ENCODE results near the gene SLC2A13. TPM values are rescaled to one million over a fixed set of nuclear protein-coding genes. Genes with fewer than 3 reads are reported as not detected.
"Not testable (repeated sequence)": the region's sequence is repeated elsewhere in the genome, so short reads cannot be mapped to it uniquely, and the experiment has no call there.

Gene SLC2A13
- total RNA-seq, 1 experiment from 2014 or later: 0.66 TPM

DNA sequence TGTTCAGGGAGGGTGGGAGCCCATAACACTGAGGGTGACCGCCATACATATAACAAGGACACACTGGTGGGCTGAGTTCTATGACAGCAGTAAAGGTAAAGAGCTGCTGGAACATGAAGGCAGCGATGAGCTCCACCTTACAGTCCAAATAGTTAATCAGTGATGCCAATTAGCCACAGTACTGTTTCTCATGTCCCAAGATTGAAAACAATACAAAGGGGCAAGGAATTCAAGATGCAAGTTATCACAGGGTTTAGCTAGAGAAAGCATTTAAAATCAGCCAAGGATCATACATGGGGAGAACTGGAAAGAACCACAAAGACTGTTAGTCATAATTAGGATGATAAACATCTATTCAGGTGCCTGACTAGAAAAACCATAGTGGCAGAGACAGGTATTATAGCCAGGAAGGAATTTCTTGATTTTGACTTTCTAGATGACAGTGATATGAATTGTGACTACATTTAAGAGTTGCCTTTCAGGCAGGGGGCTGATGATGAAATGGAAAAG, 221.2 kb downstream of the SLC2A13 start:
- Histone ChIP-seq H3K9me3 (no peaks in the 10 kb centered on the region), H3K27me3 (no peaks in the 10 kb centered on the region), H3K4me3 (no peak overlapping the region), H3K36me3 (no peaks in the 10 kb centered on the region)
- no peak for DNase-seq

DNA sequence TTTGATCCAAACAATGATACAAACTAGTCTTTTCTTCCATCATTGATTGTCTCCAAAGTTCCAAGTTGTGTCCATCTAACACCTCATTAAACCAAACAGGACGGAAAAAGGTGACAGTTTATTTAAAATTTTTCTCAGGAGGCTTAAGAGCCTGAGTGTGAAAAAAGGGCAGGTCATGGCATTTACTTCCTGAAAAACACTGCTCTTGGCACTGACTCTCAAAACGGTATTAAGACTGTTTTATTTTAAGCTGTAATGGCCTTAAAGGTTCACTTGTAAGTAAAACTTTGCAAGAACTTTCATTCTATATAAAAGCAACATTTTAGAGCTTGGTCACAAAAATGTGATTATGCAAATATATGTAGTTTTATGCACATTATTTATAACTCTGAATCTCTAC, 222.5 kb downstream of the SLC2A13 start:
- H3K36me3 ChIP-seq: no peaks in the 10 kb centered on the region
- DNase-seq: no peak
- no peak overlapping the region for H3K4me3 ChIP-seq
- no peaks in the 10 kb centered on the region for H3K9me3 ChIP-seq
- no peaks in the 10 kb centered on the region for H3K27me3 ChIP-seq

DNA sequence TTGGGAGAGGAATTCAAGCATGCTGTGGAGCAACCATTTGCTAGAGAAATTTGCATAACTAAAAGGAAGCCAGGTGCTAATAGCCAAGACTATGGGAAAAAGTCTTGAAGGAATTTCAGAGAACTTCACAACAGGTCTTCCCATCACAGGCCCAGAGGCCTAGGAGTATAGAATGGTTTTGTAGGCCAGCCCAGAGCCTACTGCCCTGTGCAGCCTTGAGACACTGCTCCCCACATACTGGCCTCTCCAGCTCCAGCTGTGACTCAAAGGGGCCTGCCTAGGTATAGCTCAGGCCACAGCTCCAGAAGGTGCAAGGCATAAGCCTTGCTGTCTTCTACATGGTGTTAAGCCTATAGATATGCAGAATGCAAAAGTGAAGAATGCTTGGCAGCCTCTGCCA, 227.1 kb downstream of the SLC2A13 start:
- no peak for DNase-seq
- H3K36me3 ChIP-seq: no peaks in the 10 kb centered on the region
- no peak overlapping the region for H3K4me3 ChIP-seq
- H3K9me3 ChIP-seq: no peaks in the 10 kb centered on the region
- no peaks in the 10 kb centered on the region for H3K27me3 ChIP-seq

DNA sequence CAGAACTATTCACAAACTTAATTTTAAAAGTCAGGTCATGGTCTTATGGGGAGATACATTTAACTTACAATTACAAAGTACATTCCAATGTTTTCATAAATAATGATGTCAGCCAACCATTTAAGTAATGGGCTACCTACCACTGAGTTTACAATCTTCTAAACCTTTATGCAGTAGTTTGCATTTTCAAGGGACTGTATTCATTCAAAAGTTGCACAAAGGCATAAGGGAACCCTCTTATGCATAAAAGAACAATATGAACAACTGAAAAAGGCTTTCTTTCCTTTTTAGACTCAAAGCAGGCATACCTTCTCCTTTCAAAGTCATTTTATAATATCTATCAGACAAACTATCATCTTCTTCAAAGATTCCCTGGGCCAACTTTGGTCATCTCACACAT, 230.2 kb downstream of the SLC2A13 start:
- no peak for DNase-seq
- H3K27me3 ChIP-seq: no peaks in the 10 kb centered on the region
- no peaks in the 10 kb centered on the region for H3K36me3 ChIP-seq
- no peaks in the 10 kb centered on the region for H3K9me3 ChIP-seq
- no peak overlapping the region for H3K4me3 ChIP-seq

DNA sequence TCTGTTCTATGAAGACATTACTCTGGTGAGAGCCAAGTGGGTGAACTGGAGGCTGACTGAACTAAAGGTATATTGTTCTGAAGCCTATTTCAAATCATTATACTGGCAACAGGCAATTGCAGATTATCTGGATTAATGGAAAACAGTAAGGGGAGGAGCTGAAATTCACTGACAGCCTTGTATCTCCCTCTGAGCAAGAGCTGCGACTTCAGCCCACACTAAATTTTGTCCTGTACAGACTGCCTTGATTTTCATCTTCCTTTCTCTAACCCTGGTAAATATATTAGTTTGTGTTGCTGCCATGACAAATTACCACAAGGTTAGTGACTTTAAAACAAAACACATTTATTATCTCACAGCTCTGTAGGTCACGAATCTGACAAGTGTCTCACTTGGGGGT, 231.1 kb downstream of the SLC2A13 start:
- H3K36me3 ChIP-seq: no peaks in the 10 kb centered on the region
- H3K9me3 ChIP-seq: no peaks in the 10 kb centered on the region
- no peak overlapping the region for H3K4me3 ChIP-seq
- no peaks in the 10 kb centered on the region for H3K27me3 ChIP-seq
- DNase-seq: no peak

DNA sequence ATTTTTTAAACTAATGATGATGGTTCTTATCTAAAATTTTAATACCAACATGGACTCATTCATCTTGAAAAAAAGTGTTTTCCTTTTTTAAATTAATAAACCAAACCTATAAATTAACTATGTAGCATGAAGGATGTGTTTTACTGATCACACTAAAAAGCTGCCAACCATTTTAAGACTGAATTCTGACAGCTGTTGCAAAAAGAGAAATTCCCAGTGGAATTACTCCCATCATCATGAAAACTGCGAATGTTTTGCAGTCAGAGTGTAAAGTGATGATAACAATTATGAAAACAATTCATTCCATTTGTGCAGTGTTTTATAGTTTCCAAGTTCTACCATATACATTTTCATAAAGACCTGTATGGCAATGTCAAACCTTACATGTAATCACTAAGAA, 232.8 kb downstream of the SLC2A13 start:
- H3K9me3 ChIP-seq: no peaks in the 10 kb centered on the region
- no peaks in the 10 kb centered on the region for H3K27me3 ChIP-seq
- no peaks in the 10 kb centered on the region for H3K36me3 ChIP-seq
- no peak overlapping the region for H3K4me3 ChIP-seq
- no peak for DNase-seq

DNA sequence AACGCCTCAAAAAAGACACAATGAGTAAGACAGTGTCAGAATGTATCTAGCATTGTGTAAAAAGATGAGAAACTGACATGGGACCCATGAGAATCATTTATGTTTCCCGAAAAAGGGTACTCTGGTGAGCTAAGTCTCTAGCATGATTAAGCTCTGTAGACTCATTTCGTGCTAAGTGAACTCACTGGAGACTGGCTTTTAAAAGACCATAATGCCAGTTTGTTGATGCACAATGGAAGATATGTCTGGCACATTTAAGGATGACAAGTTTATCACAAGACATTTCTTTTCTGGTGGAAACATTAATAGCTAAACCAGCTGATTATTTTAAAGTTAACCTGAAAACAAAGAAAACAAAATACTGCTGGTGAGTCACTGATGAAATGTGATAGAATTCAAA, 233.5 kb downstream of the SLC2A13 start:
- Histone ChIP-seq H3K27me3 (no peaks in the 10 kb centered on the region), H3K9me3 (no peaks in the 10 kb centered on the region), H3K36me3 (no peaks in the 10 kb centered on the region), H3K4me3 (no peak overlapping the region)
- DNase-seq: no peak

DNA sequence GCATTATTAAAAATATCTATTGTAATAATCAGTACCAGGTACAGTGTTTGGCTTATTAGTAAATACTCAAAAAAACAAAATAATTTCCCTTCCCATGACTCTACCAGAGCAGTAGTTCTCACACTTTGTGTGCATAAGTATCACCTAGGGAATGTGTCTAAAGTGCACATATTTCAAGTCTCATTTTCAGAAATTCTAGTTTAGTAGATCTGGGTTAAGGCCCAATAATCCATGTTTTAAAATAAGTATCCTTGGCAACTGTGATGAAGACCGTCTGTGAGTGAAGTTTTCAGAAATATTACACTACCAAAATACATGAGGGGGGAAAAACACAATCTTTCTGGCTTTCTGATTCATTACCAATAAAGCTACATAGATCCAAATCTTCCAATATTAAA, 237.6 kb downstream of the SLC2A13 start:
- no peaks in the 10 kb centered on the region for H3K36me3 ChIP-seq
- no peak overlapping the region for H3K4me3 ChIP-seq
- H3K9me3 ChIP-seq: no peaks in the 10 kb centered on the region
- DNase-seq: no peak
- no peaks in the 10 kb centered on the region for H3K27me3 ChIP-seq

DNA sequence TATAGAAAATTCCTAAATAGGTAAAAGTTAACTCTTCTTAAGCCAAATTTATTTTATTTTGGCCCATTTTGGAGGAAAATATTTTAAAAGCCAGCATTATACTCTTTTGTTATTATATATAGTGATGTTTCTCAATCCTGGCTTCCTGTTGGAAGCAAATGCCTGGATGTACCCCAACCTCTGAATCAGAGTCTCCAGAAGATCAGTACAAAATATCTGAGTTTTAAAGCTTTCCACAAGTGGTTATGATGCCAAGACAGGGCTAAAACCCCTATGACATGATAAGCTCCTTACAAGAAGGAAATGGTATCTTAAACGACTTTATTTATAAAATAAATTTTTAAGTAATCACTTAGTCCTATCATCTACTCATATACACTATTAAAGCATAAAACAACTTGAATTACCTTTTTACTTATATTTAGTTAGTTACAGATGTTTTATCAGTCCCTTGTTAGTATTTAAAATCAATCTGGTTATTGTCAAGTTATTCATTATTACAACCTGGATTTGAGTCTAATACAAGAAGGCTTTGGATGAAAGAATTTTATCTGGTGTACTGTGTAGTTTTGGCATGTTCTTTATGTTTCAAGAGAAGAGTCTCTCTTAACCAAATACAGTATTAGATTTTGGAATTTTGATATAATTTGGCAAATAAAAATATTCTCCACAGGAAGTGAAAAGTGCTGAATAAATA, 238.1 kb downstream of the SLC2A13 start:
- H3K4me3 ChIP-seq: no peak overlapping the region
- no peaks in the 10 kb centered on the region for H3K36me3 ChIP-seq
- H3K9me3 ChIP-seq: no peaks in the 10 kb centered on the region
- H3K27me3 ChIP-seq: no peaks in the 10 kb centered on the region
- no peak for DNase-seq

DNA sequence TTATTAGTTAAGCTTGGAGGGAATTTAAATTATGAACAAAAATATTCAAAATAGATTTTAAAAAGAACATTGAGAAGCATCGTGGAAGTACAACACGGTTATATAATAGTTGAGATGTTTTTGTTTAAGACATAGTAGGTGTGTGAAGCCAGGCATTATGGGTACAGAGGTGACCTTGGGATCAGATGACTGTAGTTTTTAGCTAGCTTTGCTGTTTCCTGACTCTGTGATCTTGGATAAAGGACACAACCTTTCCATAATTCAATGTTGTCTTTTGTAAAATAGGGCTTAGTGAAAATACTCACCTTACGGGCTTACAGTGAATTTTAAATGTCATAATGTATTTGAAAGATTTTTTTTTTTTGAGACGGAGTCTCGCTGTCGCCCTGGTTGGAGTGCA, 239.7 kb downstream of the SLC2A13 start:
- Histone ChIP-seq H3K9me3 (no peaks in the 10 kb centered on the region), H3K27me3 (no peaks in the 10 kb centered on the region), H3K36me3 (no peaks in the 10 kb centered on the region), H3K4me3 (no peak overlapping the region)
- no peak for DNase-seq

DNA sequence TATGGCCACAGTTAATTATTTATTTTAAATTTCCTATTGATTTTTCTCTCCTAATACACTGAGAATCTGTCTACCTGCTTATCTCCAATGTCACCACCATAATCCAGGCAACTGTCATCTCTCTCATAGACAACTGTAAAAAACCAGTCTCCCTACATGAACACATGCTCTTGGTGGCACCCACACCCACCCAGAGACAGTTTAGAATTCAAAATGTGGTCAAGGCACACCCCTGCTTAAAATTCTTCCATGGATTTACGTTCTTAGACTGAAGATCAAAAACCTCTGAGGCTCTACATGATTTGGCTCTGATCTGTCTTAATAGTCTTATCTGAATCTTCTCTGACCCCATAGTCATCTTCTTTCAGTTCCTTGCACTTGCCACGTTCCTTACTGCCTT, 245.2 kb downstream of the SLC2A13 start:
- H3K9me3 ChIP-seq: no peaks in the 10 kb centered on the region
- no peaks in the 10 kb centered on the region for H3K36me3 ChIP-seq
- DNase-seq: no peak
- H3K27me3 ChIP-seq: no peaks in the 10 kb centered on the region
- no peak overlapping the region for H3K4me3 ChIP-seq

DNA sequence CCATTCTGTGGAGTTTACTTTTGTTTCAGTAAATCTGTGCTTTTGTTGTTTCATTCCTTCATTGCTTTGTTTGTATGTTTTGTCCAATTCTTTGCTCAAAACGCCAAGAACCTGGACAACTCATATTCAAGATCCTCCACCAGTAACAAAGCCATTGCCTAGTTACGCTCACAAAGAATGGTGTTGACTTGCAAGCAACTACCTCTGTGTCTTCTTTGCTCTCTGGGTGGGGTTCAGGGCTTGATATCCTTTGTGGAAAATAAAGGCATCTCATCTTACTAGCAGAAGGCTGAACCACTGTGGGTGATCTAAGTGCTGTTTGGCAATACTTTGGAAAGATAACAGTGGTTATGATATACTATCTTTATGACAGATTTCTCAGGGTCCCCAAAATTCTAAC, 252.9 kb downstream of the SLC2A13 start:
- Histone ChIP-seq H3K27me3 (no peaks in the 10 kb centered on the region), H3K36me3 (no peaks in the 10 kb centered on the region), H3K4me3 (no peak overlapping the region), H3K9me3 (no peaks in the 10 kb centered on the region)
- DNase-seq: no peak

DNA sequence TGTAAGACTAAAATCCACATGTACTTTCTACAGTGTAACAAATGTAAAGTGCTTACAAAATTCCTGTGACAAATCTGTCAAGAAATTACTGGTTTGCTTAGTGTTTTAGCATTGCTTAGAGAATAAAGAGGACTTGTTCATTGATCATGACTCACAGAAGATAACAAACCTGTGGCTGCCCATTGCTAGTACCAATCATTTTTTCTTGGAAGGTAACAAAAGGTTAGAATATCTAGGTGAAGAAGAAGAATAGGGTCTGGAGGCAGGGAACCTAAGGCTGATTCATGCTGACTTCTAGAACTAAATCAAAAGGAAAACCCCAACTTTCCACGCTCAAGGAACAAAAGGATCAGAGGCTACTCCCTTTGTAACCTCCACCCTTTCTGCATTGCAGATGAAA, 253.5 kb downstream of the SLC2A13 start:
- no peaks in the 10 kb centered on the region for H3K36me3 ChIP-seq
- no peak for DNase-seq

DNA sequence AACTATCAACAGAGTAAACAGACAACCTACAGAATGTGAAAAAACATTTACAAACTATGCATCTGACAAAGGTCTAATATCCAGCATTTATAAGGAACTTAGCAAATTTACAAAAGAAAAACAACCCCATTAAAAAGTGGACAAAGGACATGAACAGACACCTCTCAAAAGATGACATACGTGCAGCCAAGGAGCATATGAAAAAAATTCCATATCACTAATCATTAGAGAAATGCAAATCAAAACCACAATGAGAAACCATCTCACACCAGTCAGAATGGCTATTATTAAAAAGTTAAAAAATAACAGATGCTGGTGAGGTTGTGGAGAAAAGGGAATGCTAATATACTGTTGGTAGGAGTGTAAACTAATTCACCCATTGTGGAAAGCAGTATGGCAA, 257.7 kb downstream of the SLC2A13 start:
- not testable (repeated sequence) for H3K36me3 ChIP-seq, H3K4me3 ChIP-seq, DNase-seq, H3K27me3 ChIP-seq, H3K9me3 ChIP-seq

More for the DNA sequence above, 253.5 kb downstream of the SLC2A13 start:
- Histone ChIP-seq H3K4me3 (no peak overlapping the region), H3K27me3 (no peaks in the 10 kb centered on the region), H3K9me3 (no peaks in the 10 kb centered on the region)

DNA sequence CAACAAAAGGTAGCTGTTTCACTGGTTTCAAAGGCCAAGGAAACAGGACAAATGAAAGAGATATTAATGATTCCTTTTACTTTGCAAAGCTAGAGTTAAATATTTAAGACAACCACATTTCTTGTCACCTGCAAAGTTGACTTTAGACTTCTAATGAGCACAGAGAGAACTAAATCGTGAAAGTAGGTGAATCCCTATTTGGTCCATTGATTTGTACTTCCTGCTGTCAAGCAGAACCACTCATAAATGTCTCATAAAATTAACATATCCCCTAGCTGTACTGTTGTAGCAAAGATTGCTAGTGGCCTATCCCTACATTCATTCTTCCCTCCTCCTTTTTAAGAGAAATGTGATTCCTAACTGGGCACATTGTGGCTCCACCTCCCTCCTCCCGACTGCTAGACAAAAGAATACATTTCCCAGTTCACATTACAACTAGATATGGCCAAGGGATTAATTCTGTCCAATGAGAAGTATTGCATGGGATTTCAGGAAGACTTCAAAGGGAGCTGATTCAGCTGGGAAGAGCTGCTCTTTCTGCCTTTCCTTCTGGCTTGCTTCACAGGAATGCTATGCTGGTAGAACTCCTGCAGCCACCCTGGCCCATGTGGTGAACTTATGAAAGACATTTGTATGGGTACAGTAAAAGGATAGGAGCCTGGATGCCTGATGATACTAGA, 258.8 kb downstream of the SLC2A13 start:
- no peaks in the 10 kb centered on the region for H3K36me3 ChIP-seq
- no peak for DNase-seq
- no peak overlapping the region for H3K4me3 ChIP-seq
- H3K27me3 ChIP-seq: no peaks in the 10 kb centered on the region
- H3K9me3 ChIP-seq: no peaks in the 10 kb centered on the region

DNA sequence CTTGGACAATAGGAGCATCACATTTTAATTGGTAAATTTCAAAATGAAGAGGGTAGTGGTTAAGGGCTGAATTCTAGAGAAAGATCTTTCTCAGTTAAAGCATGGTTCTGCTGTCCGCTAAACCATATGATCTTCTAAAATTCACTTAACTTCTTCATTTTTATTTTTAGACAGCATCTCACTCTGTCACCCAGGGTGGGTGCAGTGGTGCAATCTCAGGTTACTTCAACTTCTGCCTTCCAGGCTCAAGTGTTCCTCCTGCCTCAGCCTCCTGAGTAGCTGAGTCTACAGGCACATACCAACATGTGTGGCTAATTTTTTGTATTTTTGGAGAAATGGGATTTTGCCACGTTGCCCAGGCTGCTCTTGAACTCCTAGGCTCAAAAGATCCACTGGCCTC, 259.6 kb downstream of the SLC2A13 start:
- no peak for DNase-seq
- Histone ChIP-seq H3K27me3 (no peaks in the 10 kb centered on the region), H3K36me3 (no peaks in the 10 kb centered on the region), H3K9me3 (no peaks in the 10 kb centered on the region), H3K4me3 (no peak overlapping the region)

DNA sequence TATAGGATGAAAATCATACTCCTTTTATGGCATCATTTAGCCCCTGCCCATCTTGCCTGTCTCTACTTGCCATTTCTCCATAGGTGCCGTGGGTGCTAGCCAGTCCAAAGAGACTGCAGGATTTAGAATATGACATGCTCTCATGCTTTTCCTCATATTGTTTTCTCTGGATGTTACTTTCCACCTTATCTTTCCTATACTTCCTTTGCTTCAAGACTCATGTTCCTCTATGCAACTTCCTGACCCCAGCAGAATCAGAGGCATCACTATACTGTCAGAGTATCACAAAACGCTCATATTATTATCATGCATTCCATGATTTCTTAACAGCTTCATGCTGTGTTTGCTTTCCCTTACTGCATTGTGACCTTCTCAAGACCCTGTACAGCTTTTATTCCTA, 265.5 kb downstream of the SLC2A13 start:
- Histone ChIP-seq H3K27me3 (no peaks in the 10 kb centered on the region), H3K9me3 (no peaks in the 10 kb centered on the region), H3K36me3 (no peaks in the 10 kb centered on the region), H3K4me3 (no peak overlapping the region)
- no peak for DNase-seq

DNA sequence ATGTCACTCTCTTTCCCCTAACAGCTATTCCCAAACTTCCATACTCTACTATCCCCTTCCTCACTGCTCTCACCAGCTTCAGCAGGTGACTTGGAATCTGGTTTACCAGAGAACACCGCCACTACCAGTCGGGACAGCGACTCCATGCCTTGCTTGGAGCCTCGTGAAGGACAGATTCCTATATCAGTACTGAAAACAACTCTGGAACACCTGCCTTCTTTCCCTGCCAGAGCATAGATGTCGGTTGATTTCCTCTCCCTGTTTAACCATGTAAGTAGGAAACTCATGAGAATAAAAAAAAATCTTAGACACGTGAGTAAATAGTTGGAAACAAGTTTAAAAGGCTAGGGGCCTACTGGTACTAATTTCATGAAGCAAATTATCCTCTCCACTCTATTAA, 266.8 kb downstream of the SLC2A13 start:
- Histone ChIP-seq H3K4me3 (no peak overlapping the region), H3K36me3 (no peaks in the 10 kb centered on the region), H3K9me3 (no peaks in the 10 kb centered on the region), H3K27me3 (no peaks in the 10 kb centered on the region)
- DNase-seq: no peak
